NCI-H2029 treated with DMSO at 0.1 percent for 48 hours (cell line): ENCODE data around the gene FAM170B.

Source experiments
- DNase-seq: peaks from one replicate; lab custom pipeline; 2025; lab: John Stamatoyannopoulos, UW

The FAM170B gene

GRCh38 chr10:49123981-49124950 is 9.6 kb downstream of the FAM170B start:
- DNase-seq: no peak

- DNase-seq: no peak
These were observed 12.9 kb downstream of the FAM170B start for GRCh38 chr10:49120911-49121310.

GRCh38 chr10:49119746-49120145 is 14.1 kb downstream of the FAM170B start:
- DNase-seq: no peak

- no peak for DNase-seq
These were observed 15.3 kb downstream of the FAM170B start for GRCh38 chr10:49118430-49119074.

- DNase-seq: no peak
These were observed 16.3 kb downstream of the FAM170B start for GRCh38 chr10:49117376-49118070.

GRCh38 chr10:49116509-49117375 is 17.1 kb downstream of the FAM170B start:
- DNase-seq: no peak

- DNase-seq: no peak
These were observed 17.9 kb downstream of the FAM170B start for GRCh38 chr10:49115796-49116508.

- DNase-seq: no peak
These were observed 18.6 kb downstream of the FAM170B start, which contains the start of gene VSTM4 for GRCh38 chr10:49115015-49115795. Gene VSTM4 (minus strand): TSS chr10:49115522. CDS start chr10:49115485, 37 bp downstream.

- no peak for DNase-seq
These were observed 19.2 kb downstream of the FAM170B start for GRCh38 chr10:49114718-49115014.

- DNase-seq: no peak
These were observed 20.1 kb downstream of the FAM170B start for GRCh38 chr10:49113741-49114141.

GRCh38 chr10:49112851-49113250 is 21.0 kb downstream of the FAM170B start:
- DNase-seq: no peak

GRCh38 chr10:49112098-49112497 is 21.7 kb downstream of the FAM170B start:
- no peak for DNase-seq

- DNase-seq: no peak
These were observed 22.5 kb downstream of the FAM170B start for GRCh38 chr10:49111320-49111698.

GRCh38 chr10:49110684-49111319 is 23.0 kb downstream of the FAM170B start:
- DNase-seq: no peak

- no peak for DNase-seq
These were observed 24.0 kb downstream of the FAM170B start for GRCh38 chr10:49109669-49110340.

- no peak for DNase-seq
These were observed 25.2 kb downstream of the FAM170B start for GRCh38 chr10:49108656-49109055.

GRCh38 chr10:49107887-49108267 is 25.9 kb downstream of the FAM170B start:
- DNase-seq: no peak

GRCh38 chr10:49107111-49107886 is 26.5 kb downstream of the FAM170B start:
- no peak for DNase-seq
